ENCODE measurements around the gene DARS2.

- TF ChIP-seq CTCF (IDR thresholded peaks at IDR 0.05): no peak
- no peak for TF ChIP-seq POLR2A (IDR thresholded peaks at IDR 0.05)
- no peak for TF ChIP-seq POLR2AphosphoS5 (IDR thresholded peaks at IDR 0.05)
Observed at GRCh38 chr1:173852105-173852504, 27.6 kb downstream of the DARS2 start.
